Vagina (tissue), 2 donors: Measurements from ENCODE around the gene MROH9.

Experiments used
- POLR2A ChIP-seq, 2 donors: fragments of 450-650 bp; IDR thresholded peaks; one replicate each; pipeline ENCODE4 v1.6.1; 2017; ENCODE audit warnings: antibody characterized with exemption in 2 of 2, mild to moderate bottlenecking in 2 of 2, moderate library complexity in 2 of 2
- TF ChIP-seq, protein P1 (sequence below), 3 experiments: fragments of 450-650 bp in 2 of 3; fragments of 200-600 bp in 1 of 3; sonication (generic) in 1 of 3; IDR thresholded peaks; one replicate each; pipeline ENCODE4 v1.5.1; 2017 to 2019; ENCODE audit warnings: antibody characterized with exemption in 3 of 3, mild to moderate bottlenecking in 2 of 3, moderate library complexity in 2 of 3

DNA sequence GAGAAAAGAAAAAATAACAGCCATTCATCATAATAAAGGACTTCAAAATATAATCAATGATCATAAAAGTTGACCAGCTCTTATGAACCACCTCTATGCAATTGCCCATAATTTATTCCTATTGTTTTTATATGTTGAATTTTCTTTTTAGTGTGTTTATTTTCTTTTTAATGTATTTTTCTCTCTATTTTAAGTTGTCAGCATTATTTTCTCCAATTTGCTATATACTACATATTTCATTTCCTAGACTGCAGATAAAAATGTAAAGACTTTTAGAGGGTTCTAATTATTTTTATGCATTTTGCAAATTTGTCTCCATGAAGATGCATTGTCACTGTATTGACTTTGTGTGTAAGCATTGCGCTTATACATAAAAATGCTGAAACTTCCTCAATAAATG lies 58.4 kb downstream of the MROH9 start:
- TF ChIP-seq, protein P1, sequence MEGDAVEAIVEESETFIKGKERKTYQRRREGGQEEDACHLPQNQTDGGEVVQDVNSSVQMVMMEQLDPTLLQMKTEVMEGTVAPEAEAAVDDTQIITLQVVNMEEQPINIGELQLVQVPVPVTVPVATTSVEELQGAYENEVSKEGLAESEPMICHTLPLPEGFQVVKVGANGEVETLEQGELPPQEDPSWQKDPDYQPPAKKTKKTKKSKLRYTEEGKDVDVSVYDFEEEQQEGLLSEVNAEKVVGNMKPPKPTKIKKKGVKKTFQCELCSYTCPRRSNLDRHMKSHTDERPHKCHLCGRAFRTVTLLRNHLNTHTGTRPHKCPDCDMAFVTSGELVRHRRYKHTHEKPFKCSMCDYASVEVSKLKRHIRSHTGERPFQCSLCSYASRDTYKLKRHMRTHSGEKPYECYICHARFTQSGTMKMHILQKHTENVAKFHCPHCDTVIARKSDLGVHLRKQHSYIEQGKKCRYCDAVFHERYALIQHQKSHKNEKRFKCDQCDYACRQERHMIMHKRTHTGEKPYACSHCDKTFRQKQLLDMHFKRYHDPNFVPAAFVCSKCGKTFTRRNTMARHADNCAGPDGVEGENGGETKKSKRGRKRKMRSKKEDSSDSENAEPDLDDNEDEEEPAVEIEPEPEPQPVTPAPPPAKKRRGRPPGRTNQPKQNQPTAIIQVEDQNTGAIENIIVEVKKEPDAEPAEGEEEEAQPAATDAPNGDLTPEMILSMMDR (IDR thresholded peaks at IDR 0.05): no peak
- TF ChIP-seq POLR2A (IDR thresholded peaks at IDR 0.05): no peak
